AG04450 (cell line): ENCODE data around the gene CIT. TPM values are rescaled to one million over a fixed set of nuclear protein-coding genes. Genes with fewer than 3 reads are reported as not detected.

Experiments
- CTCF ChIA-PET: fragments of 300-600, 350-600 bp; formaldehyde crosslinking; extraction: SDS; loops from one replicate; lab custom pipeline; 2022; ENCODE audit warnings: antibody characterized with exemption, inconsistent platforms; lab: Charles Lee
- POLR2A ChIA-PET: fragments of 350-600 bp; formaldehyde crosslinking; extraction: SDS; loops from one replicate; lab custom pipeline; 2021; ENCODE audit warnings: antibody characterized with exemption, inconsistent platforms; lab: Yijun Ruan, JAX
- DNase-seq: peaks from one replicate; pipeline ENCODE4 v3.0.0-alpha.2; 2011; ENCODE audit warnings: low read depth, low spot score
- H3K27ac ChIP-seq: one replicate; pipeline ENCODE4 v1.5.1; 2012; ENCODE audit warnings: low read depth, low read length, control low read depth
- H3K27me3 ChIP-seq: one replicate; pipeline ENCODE4 v1.6.0; 2012; ENCODE audit warnings: low read length; ENCODE audit not compliant: control insufficient read depth, insufficient read depth
- H3K4me3 ChIP-seq: 2 replicates; pipeline ENCODE4 v1.5.1; 2011; ENCODE audit warnings: mild to moderate bottlenecking, low read depth, low read length, control low read depth
- H3K9me3 ChIP-seq: 2 replicates; pipeline ENCODE4 v1.5.1; 2012; ENCODE audit warnings: low read length; ENCODE audit not compliant: control insufficient read depth, insufficient read depth
- polyA plus RNA-seq: library from polyadenylated mRNA; depleted of rRNA; stranded (reverse); fragments of >200 nt; gene quantifications from 2 replicates; pipeline ENCODE4 v1.2.3, GENCODE V29; 2011
- TF ChIP-seq, protein P1 (sequence below): IDR thresholded peaks from 2 replicates; pipeline ENCODE4 v1.5.1; 2011; ENCODE audit warnings: low read depth, low read length, control low read depth, inconsistent platforms

The CIT gene
- polyA plus RNA-seq, 1 experiment: 6.0 TPM

DNA sequence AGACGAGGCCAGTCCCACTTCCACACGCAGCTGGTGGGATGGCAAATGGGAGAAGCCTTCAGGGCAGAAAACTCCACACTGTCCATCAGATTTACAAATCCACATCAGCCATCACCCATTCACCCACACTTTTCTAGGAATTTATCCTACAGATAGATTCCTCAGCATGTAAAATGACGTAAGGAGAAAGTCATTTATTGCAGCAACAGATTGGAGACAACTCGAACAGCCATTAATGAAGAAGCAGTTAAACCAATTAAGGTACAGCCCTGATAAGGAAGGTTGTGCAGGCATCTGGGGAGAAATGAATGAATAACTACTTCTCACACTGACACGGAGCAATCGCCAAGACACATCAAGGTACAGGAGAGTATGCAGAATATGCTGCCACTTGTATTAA, 183.0 kb downstream of the CIT start:
- Histone ChIP-seq H3K9me3 (no peaks in the 10 kb centered on the region; the same call in 1 of the 2 replicates), H3K27me3 (no peaks in the 10 kb centered on the region), H3K27ac (no peak overlapping the region), H3K4me3 (no peak overlapping the region)
- CTCF ChIA-PET: interaction anchor here (0.5 to 2.2 kb wide), 6 partner anchors 9 to 235 kb away, joined by 3 to 20 read pairs (median 6); no protein-coding TSS in a partner anchor
- POLR2A ChIA-PET: no interaction called here
- TF ChIP-seq, protein P1, sequence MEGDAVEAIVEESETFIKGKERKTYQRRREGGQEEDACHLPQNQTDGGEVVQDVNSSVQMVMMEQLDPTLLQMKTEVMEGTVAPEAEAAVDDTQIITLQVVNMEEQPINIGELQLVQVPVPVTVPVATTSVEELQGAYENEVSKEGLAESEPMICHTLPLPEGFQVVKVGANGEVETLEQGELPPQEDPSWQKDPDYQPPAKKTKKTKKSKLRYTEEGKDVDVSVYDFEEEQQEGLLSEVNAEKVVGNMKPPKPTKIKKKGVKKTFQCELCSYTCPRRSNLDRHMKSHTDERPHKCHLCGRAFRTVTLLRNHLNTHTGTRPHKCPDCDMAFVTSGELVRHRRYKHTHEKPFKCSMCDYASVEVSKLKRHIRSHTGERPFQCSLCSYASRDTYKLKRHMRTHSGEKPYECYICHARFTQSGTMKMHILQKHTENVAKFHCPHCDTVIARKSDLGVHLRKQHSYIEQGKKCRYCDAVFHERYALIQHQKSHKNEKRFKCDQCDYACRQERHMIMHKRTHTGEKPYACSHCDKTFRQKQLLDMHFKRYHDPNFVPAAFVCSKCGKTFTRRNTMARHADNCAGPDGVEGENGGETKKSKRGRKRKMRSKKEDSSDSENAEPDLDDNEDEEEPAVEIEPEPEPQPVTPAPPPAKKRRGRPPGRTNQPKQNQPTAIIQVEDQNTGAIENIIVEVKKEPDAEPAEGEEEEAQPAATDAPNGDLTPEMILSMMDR: no peak
- no peak for DNase-seq

DNA sequence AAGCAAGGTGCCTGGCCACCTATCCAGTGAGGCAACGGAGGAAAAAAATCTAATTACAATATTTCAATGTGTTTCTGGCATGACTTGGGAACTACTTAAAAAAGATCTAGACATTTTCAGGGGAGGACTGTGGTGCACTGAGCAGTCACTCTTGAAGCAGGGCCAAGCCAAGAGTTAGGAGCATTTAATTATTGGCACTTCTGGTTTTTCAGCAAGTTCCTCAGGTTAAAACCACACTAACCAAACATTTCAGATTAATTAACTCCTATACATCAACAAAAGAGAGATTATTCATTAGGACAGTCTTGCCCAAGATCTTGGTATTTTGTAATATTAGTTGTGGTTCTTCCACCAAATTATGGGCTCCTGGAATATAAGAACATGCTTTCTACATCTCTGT, 183.6 kb downstream of the CIT start:
- Histone ChIP-seq H3K27ac (no peak overlapping the region), H3K9me3 (no peaks in the 10 kb centered on the region; the same call in 1 of the 2 replicates), H3K4me3 (no peak overlapping the region), H3K27me3 (no peaks in the 10 kb centered on the region)
- TF ChIP-seq, protein P1: no peak
- ChIA-PET CTCF (interaction anchor here (0.5 to 1.4 kb wide), 2 partner anchors 10 to 235 kb away, joined by 3 to 4 read pairs; no protein-coding TSS in a partner anchor), POLR2A (no interaction called here)
- DNase-seq: no peak

DNA sequence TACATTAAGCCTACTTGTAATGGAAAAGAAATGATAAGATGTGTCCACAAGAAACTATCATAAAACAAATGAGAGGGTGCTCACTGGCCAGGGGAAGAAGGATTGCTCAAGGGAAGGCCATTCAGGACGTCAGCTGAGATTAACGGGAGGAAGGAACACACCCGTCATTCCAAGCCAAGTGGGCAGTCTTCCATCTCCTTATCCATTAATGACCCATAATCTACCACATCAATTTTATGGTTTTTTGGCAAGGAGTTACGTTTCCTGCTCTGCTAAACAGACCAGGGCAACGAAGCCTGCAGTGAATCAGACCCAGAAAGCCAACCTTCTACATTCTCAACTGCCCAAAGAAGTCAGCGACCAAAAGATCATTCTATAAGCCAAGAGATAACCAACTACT, 184.1 kb downstream of the CIT start:
- Histone ChIP-seq H3K27ac (no peak overlapping the region), H3K9me3 (no peaks in the 10 kb centered on the region; the same call in 1 of the 2 replicates), H3K4me3 (no peak overlapping the region), H3K27me3 (no peaks in the 10 kb centered on the region)
- TF ChIP-seq, protein P1: no peak
- peak; percentile 52 for DNase-seq
- CTCF ChIA-PET: interaction anchor here (1.8 kb wide), 1 partner anchor 25 kb away, joined by 8 read pairs; the partner anchor contains the start of gene PRKAB1
- POLR2A ChIA-PET: no interaction called here

DNA sequence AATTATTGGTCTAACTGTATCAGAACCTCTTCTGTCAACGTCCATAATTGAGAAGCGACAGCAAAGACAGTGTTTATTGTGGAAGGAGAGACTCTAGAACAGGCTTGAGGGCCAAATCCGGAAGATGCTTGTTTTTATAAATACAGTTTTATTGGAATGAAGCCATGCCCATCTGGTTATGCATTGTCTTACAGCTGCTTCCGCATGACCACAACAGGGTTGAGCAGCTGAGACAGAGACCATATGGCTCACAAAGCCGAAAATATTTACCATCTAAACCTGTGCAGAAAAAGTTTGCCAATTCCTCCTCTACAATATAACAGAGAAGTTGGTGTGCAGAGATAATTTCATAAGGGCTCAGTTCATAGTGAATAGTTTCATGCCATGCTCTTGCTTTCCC, 184.7 kb downstream of the CIT start:
- no peak overlapping the region for H3K4me3 ChIP-seq
- H3K27me3 ChIP-seq: no peaks in the 10 kb centered on the region
- no peak overlapping the region for H3K27ac ChIP-seq
- CTCF ChIA-PET: interaction anchor here (1.8 kb wide), 1 partner anchor 25 kb away, joined by 8 read pairs; the partner anchor contains the start of gene PRKAB1
- POLR2A ChIA-PET: no interaction called here
- H3K9me3 ChIP-seq: no peaks in the 10 kb centered on the region; the same call in 1 of the 2 replicates
- TF ChIP-seq, protein P1: no peak
- DNase-seq: no peak

DNA sequence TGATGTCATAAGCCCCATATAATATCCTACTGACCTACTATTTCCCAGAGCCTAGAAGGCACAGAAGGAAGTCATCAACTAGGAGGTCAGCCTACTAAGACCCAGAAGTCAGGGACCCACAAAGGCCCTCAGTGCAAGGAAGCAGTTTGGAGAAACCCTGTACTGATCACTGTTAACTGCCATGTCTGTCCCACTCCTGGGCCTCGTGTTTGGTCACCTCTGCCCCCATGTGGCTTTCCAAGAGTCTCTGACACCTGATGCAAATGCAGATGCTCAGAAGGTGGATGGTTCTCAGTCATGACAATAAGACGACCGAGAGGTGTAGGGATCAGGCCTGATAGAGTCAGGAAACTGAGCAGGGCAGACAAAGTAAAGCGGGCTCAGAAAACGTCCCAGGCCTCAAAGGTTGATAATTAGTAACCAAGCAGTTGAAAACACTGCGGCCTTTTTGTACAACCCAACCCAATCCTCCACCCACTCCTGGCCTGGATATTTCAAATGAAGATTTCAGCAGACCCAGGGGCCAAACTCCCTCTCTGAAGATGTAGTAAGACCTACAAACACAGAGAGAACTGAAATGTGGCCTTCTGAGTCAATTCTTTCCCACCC, 185.8 kb downstream of the CIT start:
- POLR2A ChIA-PET: no interaction called here
- DNase-seq: no peak
- no peaks in the 10 kb centered on the region for H3K27me3 ChIP-seq
- no peak overlapping the region for H3K4me3 ChIP-seq
- H3K27ac ChIP-seq: no peak overlapping the region
- H3K9me3 ChIP-seq: no peaks in the 10 kb centered on the region; the same call in 1 of the 2 replicates
- TF ChIP-seq, protein P1: no peak
- CTCF ChIA-PET: interaction anchor here (0.6 to 1.8 kb wide), 2 partner anchors 19 to 24 kb away, joined by 3 to 8 read pairs; partner anchors contain the start of gene PRKAB1
